ENCODE data around the gene SIAH1. TPM values are rescaled to one million over a fixed set of nuclear protein-coding genes. Genes with fewer than 3 reads are reported as not detected.
"Not testable (repeated sequence)": the region's sequence is repeated elsewhere in the genome, so short reads cannot be mapped to it uniquely, and the experiment has no call there.

The SIAH1 gene
- total and polyA plus RNA-seq, 7 donors, result 10.4 to 26.0 (median 16.7) TPM

DNA sequence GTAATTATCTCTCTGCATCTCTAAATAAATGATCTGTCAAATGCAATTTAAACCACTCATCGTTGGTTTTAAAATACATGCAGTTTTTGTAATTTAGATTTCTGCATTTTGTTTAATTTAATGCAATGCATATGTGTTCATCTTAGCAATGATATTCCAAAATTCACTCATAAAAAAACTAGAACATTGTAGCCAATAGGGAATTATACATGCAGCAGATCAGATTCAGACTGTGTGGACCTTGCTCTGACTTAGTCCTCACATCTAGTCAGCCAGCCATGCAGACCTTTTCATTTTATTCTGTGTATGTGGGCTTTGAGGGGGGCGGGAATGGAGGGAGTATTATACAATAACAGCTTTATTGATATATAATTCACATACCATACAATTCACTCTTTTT is 37.3 kb upstream of the SIAH1 start:
- no peaks in the 10 kb centered on the region for H3K27me3 ChIP-seq (ENCODE audit: insufficient read depth in 3 of 3, low read length in 2 of 3)
- H3K36me3 ChIP-seq (ENCODE audit: insufficient read depth in 1 of 2, low read depth in 1 of 2), result no peaks in the 10 kb centered on the region
- H3K4me1 ChIP-seq, result no peaks in the 10 kb centered on the region
- no peak for TF ChIP-seq CTCF (IDR thresholded peaks at IDR 0.05)
- DNase-seq, result no peak
- no peak overlapping the region for H3K4me3 ChIP-seq
- 76 to 79% (median 78%) methylated on average over 2 of the region's 2 CpGs for WGBS, 3 donors
- ATAC-seq, result no peak
- intact Hi-C loops (cut with DNase I), result no loop called here
- H3K9me3 ChIP-seq, result no peaks in the 10 kb centered on the region
- H3K27ac ChIP-seq, result no peak overlapping the region

DNA sequence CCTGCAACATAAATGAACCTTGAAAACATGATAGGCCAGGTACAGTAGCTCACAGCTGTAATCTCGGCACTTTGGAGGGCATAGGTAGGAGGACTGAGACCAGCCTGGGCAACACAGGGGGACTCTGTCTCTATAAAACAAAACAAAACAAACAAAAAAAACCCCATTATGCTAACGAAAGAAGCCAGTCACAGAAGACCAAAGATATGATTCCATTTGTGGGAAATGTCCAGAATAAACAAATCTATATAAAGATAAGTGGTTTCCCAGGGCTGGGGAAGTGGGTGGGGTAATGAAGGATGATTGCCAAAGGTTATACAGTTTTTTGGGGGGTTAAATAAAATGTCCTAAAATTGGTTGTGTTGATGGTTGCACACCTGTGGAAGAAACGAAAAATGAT is 36.5 kb upstream of the SIAH1 start:
- DNase-seq (no peak), ATAC-seq (no peak)
- Histone ChIP-seq H3K4me3 (no peak overlapping the region), H3K27ac (no peak overlapping the region), H3K9me3 (no peaks in the 10 kb centered on the region), H3K27me3 (ENCODE audit: insufficient read depth in 3 of 3, low read length in 2 of 3) (no peaks in the 10 kb centered on the region), H3K4me1 (no peaks in the 10 kb centered on the region), H3K36me3 (ENCODE audit: insufficient read depth in 1 of 2, low read depth in 1 of 2) (no peaks in the 10 kb centered on the region)
- WGBS, 3 donors, result 71 to 74% (median 73%) methylated on average over 3 of the region's 3 CpGs
- intact Hi-C loops (cut with DNase I), result no loop called here
- TF ChIP-seq CTCF (IDR thresholded peaks at IDR 0.05), result no peak

GRCh38 chr16:48420437-48420836 is 35.2 kb upstream of the SIAH1 start:
- no peaks in the 10 kb centered on the region for H3K36me3 ChIP-seq (ENCODE audit: insufficient read depth in 1 of 2, low read depth in 1 of 2)
- TF ChIP-seq CTCF (IDR thresholded peaks at IDR 0.05), result no peak
- H3K9me3 ChIP-seq, result no peaks in the 10 kb centered on the region
- no peak overlapping the region for H3K27ac ChIP-seq
- ATAC-seq, result no peak
- intact Hi-C loops (cut with DNase I), result no loop called here
- WGBS, 3 donors, result 41 to 54% (median 46%) methylated on average over 1 of the region's 1 CpG
- no peaks in the 10 kb centered on the region for H3K27me3 ChIP-seq (ENCODE audit: insufficient read depth in 3 of 3, low read length in 2 of 3)
- H3K4me3 ChIP-seq, result no peak overlapping the region
- H3K4me1 ChIP-seq, result no peaks in the 10 kb centered on the region
- no peak for DNase-seq

GRCh38 chr16:48416617-48417016 is 31.4 kb upstream of the SIAH1 start:
- H3K9me3 ChIP-seq; DNase-seq; H3K36me3 ChIP-seq (ENCODE audit: insufficient read depth in 1 of 2, low read depth in 1 of 2); H3K4me3 ChIP-seq; ATAC-seq; H3K27me3 ChIP-seq (ENCODE audit: insufficient read depth in 3 of 3, low read length in 2 of 3); intact Hi-C loops (cut with DNase I); H3K4me1 ChIP-seq; H3K27ac ChIP-seq: not testable (repeated sequence)
- WGBS, 3 donors, result 93 to 96% (median 94%) methylated on average over 29 of the region's 29 CpGs

DNA sequence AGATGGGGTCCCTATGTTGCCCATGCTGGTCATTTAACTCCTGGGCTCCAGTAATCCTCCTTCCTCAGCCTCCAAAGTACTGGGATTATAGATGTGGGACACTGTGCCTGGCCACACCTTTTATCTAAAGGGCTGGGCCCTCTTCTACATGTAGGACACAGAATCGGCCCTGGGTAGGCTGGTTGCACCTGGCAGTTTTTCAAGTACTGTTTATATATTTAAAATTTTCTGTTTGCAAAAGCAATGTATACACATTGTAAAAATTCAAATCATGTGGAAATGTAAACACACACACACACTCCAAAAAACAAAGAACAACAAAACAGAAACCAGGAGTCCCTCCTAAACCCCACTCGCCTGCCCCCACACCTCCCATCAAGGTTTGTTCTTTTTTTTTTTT is 28.1 kb upstream of the SIAH1 start:
- no peak for DNase-seq
- no peaks in the 10 kb centered on the region for H3K9me3 ChIP-seq
- H3K4me3 ChIP-seq, result no peak overlapping the region
- no peak for ATAC-seq
- no peaks in the 10 kb centered on the region for H3K27me3 ChIP-seq (ENCODE audit: insufficient read depth in 3 of 3, low read length in 2 of 3)
- H3K36me3 ChIP-seq (ENCODE audit: insufficient read depth in 1 of 2, low read depth in 1 of 2), result no peaks in the 10 kb centered on the region
- WGBS, 3 donors, result 79 to 88% (median 88%) methylated on average over 2 of the region's 2 CpGs
- H3K4me1 ChIP-seq, result no peaks in the 10 kb centered on the region
- intact Hi-C loops (cut with DNase I), result no loop called here
- H3K27ac ChIP-seq, result no peak overlapping the region
- no peak for TF ChIP-seq CTCF (IDR thresholded peaks at IDR 0.05)

Measured in psoas muscle (tissue), 8 donors.